ENCODE measurements around the gene CEP104. TPM values are rescaled to one million over a fixed set of nuclear protein-coding genes. Genes with fewer than 3 reads are reported as not detected.

Gene CEP104
- total RNA-seq, 2 experiments from 2014 or later: 36.6 to 41.6 TPM

Other genes starting within 250 kb of the CEP104 start
- 1 to 10 TPM; 1.3 to 1.6 TPM for gene MEGF6, start 245.7 kb downstream of the CEP104 start, total RNA-seq
- gene TPRG1L, start 232.2 kb downstream of the CEP104 start, total RNA-seq: 10 to 100 TPM; 14.2 to 15.0 TPM
- gene WRAP73, start 207.1 kb downstream of the CEP104 start, total RNA-seq: 10 to 100 TPM; 31.3 to 35.6 TPM
- under 1 TPM; 0.84 to 0.95 TPM for gene TP73, start 204.7 kb downstream of the CEP104 start, total RNA-seq
- gene CCDC27, start 104.8 kb downstream of the CEP104 start, total RNA-seq: not detected
- 1 to 10 TPM in 1 of 2 experiments, under 1 TPM in 1; 0.99 to 1.7 TPM for gene SMIM1, start 84.5 kb downstream of the CEP104 start, total RNA-seq
- gene LRRC47, start 60.7 kb downstream of the CEP104 start, total RNA-seq: 10 to 100 TPM; 43.0 to 45.6 TPM
- gene DFFB, start 265 bp upstream of the CEP104 start, total RNA-seq: 10 to 100 TPM; 12.2 to 13.6 TPM
- 10 to 100 TPM; 51.8 to 52.2 TPM for gene C1orf174, start 43.1 kb upstream of the CEP104 start, total RNA-seq